ENCODE measurements around the gene CACNA1C. TPM values are rescaled to one million over a fixed set of nuclear protein-coding genes. Genes with fewer than 3 reads are reported as not detected.

Gene CACNA1C
- total RNA-seq, 1 experiment from 2014 or later = 1.1 TPM

DNA sequence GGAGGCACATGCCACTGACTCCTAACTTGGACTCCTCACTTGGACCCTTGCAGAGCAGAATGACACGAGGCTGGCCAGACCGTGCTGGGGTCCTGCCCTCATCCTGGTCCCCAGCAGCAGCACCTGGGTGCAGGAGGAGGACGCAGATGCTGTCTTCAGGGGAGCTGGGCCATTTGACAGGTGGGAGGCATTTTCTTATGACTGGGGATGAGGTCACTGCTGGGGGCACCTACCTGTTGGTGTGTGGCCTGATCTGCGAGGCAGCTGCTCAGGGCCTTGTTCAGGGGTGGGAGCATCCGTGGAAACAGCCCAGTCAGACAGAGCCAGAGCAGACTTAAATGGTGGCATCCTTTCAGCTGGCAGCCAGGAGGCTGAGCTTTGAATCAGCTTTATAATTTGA is 57.3 kb downstream of the CACNA1C start:
- TF ChIP-seq, protein P1, sequence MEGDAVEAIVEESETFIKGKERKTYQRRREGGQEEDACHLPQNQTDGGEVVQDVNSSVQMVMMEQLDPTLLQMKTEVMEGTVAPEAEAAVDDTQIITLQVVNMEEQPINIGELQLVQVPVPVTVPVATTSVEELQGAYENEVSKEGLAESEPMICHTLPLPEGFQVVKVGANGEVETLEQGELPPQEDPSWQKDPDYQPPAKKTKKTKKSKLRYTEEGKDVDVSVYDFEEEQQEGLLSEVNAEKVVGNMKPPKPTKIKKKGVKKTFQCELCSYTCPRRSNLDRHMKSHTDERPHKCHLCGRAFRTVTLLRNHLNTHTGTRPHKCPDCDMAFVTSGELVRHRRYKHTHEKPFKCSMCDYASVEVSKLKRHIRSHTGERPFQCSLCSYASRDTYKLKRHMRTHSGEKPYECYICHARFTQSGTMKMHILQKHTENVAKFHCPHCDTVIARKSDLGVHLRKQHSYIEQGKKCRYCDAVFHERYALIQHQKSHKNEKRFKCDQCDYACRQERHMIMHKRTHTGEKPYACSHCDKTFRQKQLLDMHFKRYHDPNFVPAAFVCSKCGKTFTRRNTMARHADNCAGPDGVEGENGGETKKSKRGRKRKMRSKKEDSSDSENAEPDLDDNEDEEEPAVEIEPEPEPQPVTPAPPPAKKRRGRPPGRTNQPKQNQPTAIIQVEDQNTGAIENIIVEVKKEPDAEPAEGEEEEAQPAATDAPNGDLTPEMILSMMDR (conservative IDR thresholded peaks at IDR 0.05) = no peak
- Mint-ChIP-seq H3K4me3 (no peak overlapping the region), H3K36me3 (ENCODE audit: insufficient read depth in 1 of 3, low read depth in 3 of 3) (peaks cover 0 to 2% (median 0%) of the 10 kb centered on the region in 3 experiments; a peak in 3 of 7 replicates), H3K27me3 (ENCODE audit: low read depth) (peaks cover 1% of the 10 kb centered on the region; the same call in 1 of the 2 replicates), H3K4me1 (no peaks in the 10 kb centered on the region; a peak in 1 of 4 replicates), H3K27ac (0 out of 7 replicates have a peak overlapping the region, but pooled peaks of 1 of the 3 experiments have one; percentile 38), H3K9me3 (peaks cover 0 to 2% of the 10 kb centered on the region in 2 experiments; a peak in 2 of 5 replicates)
- Histone ChIP-seq H2AFZ (ENCODE audit: low read length) (no peak overlapping the region), H2BK15ac (ENCODE audit: low read depth, low read length) (no peak overlapping the region), H3K9me3 (ENCODE audit: control insufficient read depth, low read depth, low read length) (no peaks in the 10 kb centered on the region), H3K79me2 (ENCODE audit: insufficient read depth, low read length) (no peaks in the 10 kb centered on the region), H3K9ac (ENCODE audit: extremely low read depth, insufficient read length, low read length) (no peak overlapping the region), H4K5ac (ENCODE audit: insufficient read length, low read depth, low read length) (no peak overlapping the region), H3K27ac (ENCODE audit: insufficient read length, low read depth, low read length) (no peak overlapping the region), H4K91ac (ENCODE audit: insufficient read length, low read depth, low read length) (no peak overlapping the region), H2BK120ac (ENCODE audit: low read depth, low read length, poor library complexity, severe bottlenecking) (no peak overlapping the region), H3K79me1 (ENCODE audit: insufficient read depth, low read depth, low read length, poor library complexity, severe bottlenecking) (no peaks in the 10 kb centered on the region), H3K56ac (ENCODE audit: insufficient read length, low read depth, low read length) (no peak overlapping the region), H3K14ac (ENCODE audit: insufficient read depth, low read length) (no peak overlapping the region; the same call in 1 of the 2 replicates), H3K4ac (ENCODE audit: low read depth, low read length) (no peak overlapping the region), H2BK12ac (ENCODE audit: insufficient read length, low read depth, low read length) (no peak overlapping the region), H3T11ph (ENCODE audit: low read length) (no peak overlapping the region), H3K27me3 (ENCODE audit: insufficient read depth, low read length) (no peaks in the 10 kb centered on the region), H2AK5ac (ENCODE audit: insufficient read length, low read length) (no peak overlapping the region), H2BK5ac (ENCODE audit: insufficient read length, low read length) (no peak overlapping the region), H2BK20ac (ENCODE audit: low read depth, low read length, poor library complexity, severe bottlenecking) (no peak overlapping the region), H3K23me2 (ENCODE audit: insufficient read length, low read depth, low read length, poor library complexity, severe bottlenecking) (no peaks in the 10 kb centered on the region), H3K4me1 (ENCODE audit: insufficient read depth, low read length) (no peaks in the 10 kb centered on the region), H3K23ac (ENCODE audit: insufficient read length, low read depth, low read length) (no peak overlapping the region), H3K4me2 (ENCODE audit: insufficient read depth, insufficient read length, low read length) (no peak overlapping the region), H3K18ac (ENCODE audit: insufficient read length, low read depth, low read length) (no peak overlapping the region), H4K20me1 (ENCODE audit: control insufficient read depth, insufficient read depth, insufficient read length) (no peaks in the 10 kb centered on the region), H4K8ac (replicated peaks; ENCODE audit: insufficient read length, low read depth, low read length) (no peak overlapping the region)
- DNase-seq = no peak
- WGBS (ENCODE audit: extremely low coverage, insufficient read length, low lambda C conversion rate) = no CpG with 5 or more reads among the region's 5 CpGs

Data from H9 (cell line).